GM18520 (cell line): ENCODE data around the gene TPCN2.

Experiments
- ATAC-seq: cut with Tn5 transposase; IDR thresholded peaks from one replicate; pipeline ENCODE4 v1.9.1; 2021; ENCODE audit not compliant: unreplicated experiment

The TPCN2 gene

DNA sequence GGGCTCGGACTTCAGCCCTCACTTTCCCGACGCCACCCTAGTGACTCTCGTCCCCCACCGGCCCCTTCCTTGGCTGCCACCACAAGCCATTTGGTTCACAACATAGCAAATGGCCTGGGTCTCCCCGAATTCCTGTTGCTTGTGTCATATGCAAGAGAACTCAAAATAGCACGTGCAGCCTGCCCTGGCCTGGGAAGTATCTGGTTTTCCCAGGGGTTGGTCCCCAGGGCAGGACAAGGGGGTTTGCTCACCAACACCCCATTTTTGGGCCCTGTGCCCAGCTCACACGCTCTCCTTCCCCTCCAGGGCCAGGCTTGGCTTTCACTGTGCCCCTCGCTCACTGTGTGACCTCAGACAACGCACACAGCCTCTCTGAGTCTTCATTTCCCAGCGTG, 12.8 kb upstream of the TPCN2 start:
- ATAC-seq: no peak

DNA sequence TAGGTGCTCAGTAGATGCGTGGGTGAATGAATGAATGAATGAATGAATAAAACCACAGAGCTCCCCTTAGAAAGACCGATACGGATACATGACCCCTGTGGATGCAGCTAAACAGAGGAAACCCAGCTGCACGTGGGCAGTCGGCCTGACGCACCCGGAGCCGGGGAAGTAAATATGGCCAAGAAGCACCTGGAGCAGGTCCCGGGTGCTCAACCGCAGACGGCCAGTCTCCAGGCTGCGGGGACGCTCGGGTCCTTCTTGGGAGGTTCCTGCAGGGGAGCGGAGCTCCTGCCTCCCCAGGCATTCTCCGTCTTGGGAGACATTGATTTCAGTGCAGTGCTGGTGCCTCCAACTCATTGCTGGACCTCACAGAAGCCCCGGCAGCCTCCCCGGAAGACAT, 11.7 kb upstream of the TPCN2 start:
- no peak for ATAC-seq

DNA sequence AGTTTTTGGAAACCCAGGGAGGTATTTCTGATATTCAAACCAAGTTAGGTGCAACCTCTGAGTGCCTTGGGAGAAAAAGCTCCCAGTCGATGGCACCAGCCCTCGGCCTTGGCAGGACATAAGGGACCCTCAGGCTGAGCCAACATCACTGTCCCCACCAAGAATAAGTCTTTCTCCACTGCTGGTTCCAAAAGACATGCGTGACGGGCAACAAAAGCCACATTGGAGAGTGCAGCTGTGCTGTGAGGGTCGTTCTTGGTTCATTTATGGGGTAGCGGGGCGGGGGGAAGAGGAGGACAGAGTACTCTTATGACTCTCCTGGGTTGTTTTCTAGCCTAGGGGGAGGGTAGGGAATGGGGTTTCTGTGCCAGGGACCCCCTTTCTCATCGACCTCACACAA, 11.2 kb upstream of the TPCN2 start:
- no peak for ATAC-seq

DNA sequence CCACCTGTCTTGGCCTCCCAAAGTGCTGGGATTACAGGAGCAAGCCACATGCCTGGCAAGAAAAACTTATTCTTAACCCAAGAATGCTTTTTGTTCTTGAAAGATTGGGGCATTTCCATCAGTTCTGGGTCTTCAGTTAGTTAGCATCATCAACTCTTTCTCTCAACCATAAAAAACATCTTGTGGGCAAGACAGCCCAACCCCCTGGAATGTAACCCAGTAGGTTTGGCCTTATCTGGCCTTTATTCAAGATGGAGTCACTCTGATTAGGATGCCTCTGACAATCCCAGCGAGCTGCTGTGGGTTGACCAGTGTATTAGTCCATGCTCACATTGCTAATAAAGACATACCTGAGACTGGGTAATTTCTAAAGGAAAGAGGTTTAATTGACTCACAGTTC, 9.2 kb upstream of the TPCN2 start:
- ATAC-seq: no peak

DNA sequence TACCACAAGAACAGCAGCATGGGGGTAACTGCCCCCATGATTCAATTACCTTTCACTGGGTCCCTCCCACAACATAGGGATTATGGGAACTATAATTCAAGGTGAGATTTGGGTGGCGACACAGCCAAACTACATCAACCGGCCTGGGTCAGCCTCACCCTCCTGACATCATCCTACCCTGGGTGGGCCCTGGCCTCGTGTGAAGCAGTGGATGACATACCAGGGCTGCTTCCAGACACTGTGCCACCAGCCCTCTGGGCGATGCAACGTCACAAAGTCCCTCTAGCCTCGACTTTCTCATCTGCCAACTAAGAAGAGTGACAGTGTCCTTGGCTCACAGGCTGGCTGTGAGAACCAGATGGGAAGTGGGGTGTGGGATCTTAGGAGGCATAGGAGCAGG, 8.7 kb upstream of the TPCN2 start:
- no peak for ATAC-seq

DNA sequence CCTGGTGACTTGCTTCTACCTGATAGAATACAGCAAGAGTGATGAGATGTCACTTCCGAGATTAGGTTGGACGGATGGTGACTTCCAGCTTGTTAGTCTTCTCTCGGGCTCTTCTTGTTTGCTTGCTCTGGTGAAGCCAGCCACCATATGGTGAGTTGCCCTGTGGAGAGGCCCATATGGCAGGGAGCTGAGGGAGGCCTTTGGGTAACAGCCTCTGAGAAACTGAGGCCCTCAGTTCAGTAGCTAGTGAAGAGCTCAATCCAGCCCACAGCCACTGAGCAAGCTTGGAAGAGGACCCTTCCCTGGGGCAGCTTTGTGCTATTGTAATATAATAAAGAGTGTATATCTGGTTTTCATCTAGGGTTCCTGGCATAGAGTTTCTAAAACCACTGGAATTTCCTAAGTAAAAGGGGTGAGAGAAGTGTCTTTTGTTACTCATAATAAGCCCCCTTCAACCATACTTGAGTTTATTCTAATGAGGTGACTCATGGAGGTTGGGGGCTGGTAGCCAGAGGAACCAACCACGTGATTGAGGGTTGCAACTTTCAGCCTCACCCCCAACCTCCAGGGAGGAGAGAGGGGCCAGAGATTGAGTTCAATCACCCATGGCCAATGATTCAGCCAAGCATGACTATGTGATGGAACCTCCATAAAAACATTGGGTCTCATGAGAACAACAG, 8.0 kb upstream of the TPCN2 start:
- no peak for ATAC-seq

DNA sequence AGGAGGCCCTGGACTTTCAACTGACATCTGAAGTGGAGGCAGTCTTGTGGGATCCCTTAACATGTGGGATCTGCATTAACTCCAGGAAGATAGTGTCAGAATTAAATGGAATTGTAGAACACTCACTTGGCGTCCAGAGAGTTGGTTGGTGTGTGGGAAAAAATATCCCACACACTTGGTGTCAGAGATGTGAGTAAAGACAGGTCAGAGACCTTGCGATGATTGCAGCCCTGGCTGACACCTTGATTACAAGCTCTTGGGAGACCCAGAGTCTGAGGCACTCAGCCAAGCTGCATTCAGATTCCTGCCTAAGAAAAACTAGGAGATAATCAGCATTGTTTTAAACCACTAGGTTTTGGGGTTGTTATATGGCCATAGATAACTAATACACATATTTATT, 7.2 kb upstream of the TPCN2 start:
- no peak for ATAC-seq

DNA sequence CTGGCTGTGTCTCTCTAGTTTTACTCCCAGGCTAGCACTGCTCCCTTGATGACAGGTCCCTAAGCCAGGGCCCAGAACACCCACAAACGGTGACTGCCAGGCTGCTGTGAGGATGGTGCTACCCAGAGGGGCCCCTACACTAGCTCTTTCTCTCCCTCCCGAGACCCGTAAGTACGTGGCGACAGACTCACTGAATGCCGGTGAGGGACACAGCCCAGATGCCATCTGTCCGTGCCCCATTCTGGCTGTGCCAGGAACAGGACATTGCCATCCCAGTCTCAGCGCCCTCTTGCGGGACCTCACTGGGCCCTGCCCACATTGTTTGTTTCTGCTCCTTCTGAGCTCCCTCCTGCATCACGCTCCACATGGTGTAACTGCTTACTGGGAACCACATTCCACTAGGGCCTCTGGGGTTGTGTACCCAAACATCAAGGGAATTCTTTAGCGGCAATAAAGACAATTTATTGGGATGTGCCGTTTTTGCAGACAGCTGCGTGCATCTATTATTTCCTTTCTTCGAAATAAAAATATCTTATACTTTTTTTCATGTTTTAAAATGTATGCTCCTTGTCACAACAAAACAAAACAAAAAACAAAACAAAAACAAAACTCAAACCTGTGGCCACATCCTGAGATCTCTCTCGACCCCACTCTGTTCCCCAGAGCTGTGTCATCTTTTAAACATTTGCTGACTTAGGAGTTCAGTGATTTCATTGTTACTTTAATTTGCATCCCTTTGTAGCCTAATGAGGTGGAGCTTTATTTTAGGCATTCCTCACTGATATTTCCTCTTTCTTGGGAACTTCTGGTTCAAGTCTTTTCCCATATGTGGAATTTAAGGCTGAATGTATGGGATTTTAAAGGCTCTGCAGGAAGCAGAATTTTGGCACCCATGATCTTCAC, 4.4 kb upstream of the TPCN2 start:
- ATAC-seq: no peak

DNA sequence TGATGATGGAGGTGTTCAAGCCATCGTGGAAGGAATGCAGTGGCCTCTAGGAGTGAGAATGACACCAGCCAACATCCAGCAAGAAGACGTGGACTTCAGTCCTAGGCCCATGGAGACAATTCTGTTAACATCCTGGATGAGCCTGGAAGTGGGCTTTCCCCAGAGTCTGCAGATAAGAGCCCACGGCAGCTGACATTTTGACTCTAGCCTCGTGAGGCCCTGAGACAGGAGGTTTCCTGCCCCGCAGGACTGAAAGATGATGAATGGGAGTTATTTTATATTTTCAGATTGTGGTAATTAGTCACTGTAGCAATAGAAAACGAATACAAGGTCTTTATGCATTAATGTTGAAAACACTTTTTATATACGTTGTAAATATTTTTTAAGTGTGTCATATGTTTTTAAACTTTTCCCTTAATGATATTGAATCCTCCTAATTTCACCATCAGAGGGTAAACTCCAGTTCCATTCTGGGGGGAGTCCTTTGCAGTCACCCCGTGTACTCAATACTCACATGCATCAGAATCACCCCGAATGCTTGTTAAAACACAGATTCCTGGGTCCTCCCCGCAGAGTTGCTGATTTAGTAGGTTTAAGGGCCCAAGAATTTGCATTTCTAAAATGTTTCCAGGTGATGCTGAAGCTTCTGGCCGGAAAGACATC, 570 bp upstream of the TPCN2 start:
- no peak for ATAC-seq

DNA sequence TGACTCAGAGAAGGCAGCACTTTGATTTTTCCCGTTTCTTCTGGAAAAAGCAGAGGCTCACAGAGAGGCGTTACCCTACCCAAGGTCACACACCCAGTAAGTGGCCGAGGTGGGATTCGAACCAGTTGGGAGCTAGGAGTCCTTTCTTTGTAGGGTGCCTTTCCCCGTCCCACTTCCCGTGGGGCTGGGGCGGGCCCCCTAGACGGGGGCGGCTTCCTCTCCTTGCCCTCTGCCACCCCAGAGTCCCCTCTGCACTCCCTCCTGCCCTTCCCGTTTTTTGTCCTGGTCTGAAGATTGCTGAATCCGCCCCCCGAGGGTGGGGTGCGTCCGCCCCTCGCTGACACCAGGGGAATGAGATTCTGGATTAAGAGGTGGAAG, 747 bp downstream of the TPCN2 start:
- no peak for ATAC-seq

DNA sequence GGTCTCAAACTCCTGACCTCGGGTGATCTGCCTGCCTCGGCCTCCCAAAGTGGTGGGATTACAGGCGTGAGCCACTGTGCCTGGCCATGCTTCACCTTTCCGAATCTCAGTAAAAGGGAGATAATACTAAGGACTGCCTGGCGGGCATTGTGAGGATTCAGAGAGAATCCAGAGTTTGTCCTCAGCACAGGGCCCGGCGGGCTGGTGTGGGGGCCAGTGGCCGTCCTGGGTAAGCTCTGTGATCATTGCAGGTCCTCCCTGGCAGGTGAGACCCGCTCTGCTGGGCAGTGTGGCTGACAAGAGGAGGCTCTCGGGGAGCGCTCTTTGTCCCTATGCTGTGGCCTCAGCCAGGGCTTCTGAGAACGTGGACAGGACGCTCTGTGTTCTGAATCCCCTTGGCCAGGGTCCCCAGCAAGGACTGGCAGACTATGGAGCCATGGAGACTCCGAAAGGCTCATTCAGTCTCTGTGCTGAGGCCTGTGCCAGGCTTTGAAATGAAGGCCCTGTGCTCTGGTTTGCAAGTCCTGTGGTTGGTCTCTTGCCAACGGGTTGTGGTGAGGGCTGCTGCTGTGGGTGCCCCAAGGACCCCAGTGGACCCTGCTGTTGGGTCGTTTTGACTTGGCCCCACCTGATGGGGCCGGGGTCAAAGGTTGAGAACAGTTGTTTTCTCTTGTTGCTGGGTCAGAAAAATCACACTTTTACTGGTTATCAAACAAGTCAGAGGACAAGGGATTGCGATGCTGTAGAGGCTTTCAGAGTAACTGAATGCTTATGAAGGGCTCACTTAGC, 2.1 kb downstream of the TPCN2 start:
- ATAC-seq: no peak

DNA sequence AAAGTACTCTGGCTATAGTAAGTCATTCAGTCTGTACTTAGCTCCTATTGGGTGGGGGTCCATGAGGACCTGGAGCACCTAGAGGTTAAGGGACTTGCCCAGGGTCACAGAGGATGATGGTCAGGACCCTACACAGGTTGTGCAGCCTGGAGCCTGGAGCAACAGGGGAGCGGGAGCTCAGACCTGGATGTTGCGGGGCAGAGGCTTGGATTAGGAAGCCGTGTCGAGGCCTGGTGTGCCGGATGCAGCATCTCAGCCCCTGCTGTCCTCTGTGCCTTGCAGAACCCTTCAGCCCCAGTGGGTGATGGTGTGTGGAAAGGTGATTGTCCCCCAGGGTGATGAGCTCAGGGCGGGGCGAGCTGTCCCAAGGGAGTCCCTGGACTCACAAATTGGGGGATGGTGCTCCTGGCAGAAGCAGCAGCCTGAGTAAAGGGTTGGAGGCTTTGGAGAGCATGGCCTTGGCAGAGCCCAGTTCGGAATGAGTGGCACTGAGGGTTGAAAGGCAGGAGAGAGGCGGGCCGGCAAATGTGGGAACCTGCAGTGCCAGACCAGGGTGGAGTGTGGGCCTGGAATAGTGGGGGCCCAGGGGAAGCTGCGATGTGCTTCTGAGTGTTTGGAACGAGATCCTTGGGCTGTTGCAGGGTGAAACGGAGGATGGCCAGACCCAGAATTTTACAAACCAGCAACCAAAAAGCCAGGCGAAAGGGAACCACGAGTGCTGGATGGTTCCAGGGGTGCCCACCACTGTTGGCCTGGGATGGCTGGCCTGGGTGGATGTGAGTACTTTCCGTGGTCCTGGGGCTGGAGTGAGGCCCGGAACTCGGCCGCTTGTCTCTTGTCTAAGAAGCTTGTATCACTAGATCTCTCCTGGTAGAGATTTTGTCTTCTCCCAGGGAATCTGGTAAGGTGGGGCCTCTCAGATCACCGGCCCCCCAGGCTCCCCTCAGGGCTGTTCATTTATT, 2.9 kb downstream of the TPCN2 start:
- no peak for ATAC-seq

DNA sequence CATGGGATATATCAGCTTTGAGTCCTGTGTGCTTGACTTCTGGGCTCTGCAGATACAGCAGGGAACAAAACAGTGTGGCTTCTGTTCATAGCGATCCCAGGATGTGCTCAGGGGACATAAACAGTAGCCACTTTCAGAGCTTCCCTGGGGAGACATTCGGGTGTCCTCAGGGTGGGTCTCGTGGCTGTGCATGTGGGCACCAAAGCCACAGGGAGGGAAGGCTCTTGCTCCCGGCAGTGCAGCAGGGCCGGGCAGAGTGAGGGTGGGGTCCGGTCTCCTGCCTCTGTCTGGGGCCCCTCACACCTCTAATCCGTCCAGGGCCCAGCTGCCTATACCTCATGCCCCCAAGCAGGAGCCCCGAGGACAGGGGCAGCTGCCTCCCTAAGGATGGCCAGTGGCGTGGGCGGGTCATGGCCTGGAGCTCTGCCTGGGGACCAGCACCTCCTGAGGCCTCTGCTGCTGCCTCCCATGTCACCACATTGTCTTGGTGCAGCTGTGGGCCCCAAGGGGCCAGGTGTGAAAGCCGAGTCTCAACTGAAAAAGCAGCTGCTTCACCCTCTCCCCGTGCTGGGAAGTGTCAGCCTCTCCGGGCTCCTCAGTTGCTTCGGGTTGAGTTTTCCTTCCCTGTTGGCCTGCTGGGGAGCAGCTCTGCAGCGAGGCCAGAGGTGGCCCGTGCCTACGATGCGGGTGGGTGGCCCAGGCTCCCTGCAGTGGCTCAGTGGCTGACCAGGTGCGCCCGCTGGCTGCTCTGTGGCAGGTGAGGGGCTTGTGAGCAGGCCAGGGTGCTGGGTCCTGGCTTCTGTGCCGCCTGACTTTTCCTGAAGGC, 3.8 kb downstream of the TPCN2 start:
- no peak for ATAC-seq

DNA sequence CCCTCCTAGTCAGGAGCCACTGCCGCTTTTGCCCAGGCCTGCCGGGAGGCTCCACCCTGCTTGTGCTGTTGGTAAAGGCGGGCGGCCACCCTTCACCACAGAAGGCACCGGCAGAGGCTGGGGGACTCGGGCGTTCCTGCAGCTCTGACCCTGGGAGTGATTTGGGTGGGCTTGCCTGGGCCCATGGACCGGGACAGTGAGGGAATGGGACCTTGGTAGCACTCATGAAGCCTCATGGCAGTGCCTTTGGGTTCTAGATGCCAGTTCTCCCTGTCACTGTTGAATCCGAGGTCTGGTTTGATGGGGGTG, 4.4 kb downstream of the TPCN2 start:
- ATAC-seq: no peak

DNA sequence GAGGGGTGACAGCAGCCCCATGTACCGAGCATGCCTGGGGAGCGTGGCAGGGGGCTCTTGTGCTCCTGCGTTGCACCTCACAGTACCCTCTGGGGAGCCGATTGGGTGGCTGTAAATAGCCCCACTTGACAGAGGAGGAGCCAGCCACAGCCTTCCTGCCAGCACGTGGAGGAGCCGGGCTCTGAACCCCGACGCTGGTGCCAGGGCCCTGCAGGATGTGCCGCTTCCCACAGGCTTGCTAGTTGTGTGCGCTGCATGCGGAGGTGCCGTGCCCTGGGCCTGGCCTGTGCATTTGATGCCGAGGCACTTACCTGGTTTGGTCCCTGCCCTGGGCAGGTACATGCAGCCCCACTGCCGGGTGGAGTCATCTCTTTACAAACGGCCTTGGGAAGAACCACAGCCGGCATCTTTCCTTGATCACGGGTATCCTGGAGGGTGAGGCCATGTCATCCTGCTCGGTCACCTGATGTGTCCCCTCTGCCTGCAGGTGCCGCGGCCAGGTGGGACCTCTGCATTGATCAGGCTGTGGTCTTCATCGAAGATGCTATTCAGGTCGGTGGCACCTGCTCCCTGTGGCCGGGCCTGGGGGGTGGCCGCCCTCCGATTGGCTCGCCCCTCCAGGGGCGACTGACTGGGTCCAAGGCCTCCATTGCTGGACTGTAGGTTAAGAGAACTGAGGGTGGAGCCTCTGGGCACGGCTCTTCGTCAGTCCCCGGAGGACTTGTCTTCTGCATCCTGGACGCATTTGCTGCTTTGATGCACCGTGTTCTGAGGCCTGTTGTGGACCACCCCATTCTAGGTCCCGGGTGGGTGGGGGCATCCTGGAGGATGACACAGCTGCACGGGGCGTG, 5.0 kb downstream of the TPCN2 start:
- no peak for ATAC-seq

DNA sequence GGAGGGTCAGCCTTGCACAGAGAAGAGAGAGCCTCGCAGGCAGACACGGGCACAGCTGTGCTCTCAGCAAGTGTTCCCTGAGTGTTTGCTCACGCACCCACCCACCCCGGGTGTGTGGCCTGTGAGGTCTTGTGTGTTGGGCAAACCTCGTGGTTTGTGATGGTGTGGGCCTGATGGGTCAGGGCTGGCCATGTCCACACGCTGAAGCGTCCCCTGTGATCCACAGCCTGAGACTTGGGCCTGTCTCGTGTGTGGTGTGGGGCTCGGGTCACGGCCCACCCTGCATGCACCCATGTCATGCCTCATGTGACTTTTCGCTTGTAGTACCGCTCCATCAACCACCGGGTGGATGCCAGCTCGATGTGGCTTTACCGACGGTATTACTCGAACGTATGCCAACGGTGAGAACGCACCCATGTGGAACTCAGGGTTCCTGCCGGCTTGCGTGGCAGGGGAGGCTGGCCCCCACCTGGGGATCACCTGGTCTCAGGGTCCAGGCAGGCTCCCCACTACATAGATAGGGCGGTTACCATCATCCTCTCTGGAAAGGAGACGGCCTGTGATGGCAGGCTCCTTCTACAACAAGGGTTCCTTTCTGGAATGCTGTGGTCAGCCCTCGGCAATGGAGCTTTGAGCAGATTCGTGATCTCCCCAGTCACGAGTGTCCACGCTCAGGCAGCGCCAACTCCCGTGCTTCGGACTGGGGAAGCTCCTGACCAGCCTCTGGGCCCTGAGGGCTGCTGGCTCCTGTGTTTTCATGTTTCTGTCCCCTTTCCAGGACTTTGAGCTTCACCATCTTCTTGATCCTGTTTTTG, 5.9 kb downstream of the TPCN2 start:
- no peak for ATAC-seq

DNA sequence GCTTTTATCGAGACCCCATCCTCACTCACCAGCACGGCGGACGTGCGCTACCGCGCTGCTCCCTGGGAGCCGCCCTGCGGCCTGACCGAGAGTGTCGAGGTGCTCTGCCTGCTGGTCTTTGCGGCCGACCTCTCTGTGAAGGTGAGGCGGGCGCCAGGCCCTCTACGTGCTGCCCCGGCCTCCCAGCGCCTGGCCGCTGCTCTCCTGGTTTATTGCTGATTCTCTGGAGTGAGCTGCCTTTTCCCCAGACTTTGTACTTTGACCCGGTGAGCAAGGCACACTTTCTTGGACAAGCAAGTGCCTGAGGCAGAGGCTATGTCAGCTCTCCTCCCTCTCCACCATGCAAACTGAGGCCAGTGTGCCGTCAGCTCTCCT, 6.5 kb downstream of the TPCN2 start:
- no peak for ATAC-seq
